22Rv1 (cell line): ENCODE measurements around the gene KCNK10.

Experiments
- ZFX ChIP-seq: fragments of 450-650 bp; IDR thresholded peaks from 2 replicates; pipeline ENCODE4 v1.6.1; 2017; ENCODE audit warnings: antibody characterized with exemption, borderline replicate concordance
- TF ChIP-seq, protein P1 (sequence below): fragments of 450-650 bp; IDR thresholded peaks from 2 replicates; pipeline ENCODE4 v1.5.1; 2017; ENCODE audit warnings: mild to moderate bottlenecking

- TF ChIP-seq, protein P1, sequence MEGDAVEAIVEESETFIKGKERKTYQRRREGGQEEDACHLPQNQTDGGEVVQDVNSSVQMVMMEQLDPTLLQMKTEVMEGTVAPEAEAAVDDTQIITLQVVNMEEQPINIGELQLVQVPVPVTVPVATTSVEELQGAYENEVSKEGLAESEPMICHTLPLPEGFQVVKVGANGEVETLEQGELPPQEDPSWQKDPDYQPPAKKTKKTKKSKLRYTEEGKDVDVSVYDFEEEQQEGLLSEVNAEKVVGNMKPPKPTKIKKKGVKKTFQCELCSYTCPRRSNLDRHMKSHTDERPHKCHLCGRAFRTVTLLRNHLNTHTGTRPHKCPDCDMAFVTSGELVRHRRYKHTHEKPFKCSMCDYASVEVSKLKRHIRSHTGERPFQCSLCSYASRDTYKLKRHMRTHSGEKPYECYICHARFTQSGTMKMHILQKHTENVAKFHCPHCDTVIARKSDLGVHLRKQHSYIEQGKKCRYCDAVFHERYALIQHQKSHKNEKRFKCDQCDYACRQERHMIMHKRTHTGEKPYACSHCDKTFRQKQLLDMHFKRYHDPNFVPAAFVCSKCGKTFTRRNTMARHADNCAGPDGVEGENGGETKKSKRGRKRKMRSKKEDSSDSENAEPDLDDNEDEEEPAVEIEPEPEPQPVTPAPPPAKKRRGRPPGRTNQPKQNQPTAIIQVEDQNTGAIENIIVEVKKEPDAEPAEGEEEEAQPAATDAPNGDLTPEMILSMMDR, result no peak
- no peak for TF ChIP-seq ZFX
Observed at GRCh38 chr14:88184956-88185355, 138.1 kb downstream of the KCNK10 start.
